GM06990 (cell line): ENCODE measurements around the gene PKDREJ.

ENCODE experiments used
- DNase-seq: peaks from one replicate; pipeline ENCODE4 v3.0.0-alpha.2; 2011; ENCODE audit not compliant: insufficient read length; ENCODE audit errors: extremely low read depth
- H3K27me3 ChIP-seq: replicated peaks from 2 replicates; pipeline ENCODE4 v1.6.0; 2011; ENCODE audit warnings: low read length; ENCODE audit not compliant: control insufficient read depth, insufficient read depth
- H3K36me3 ChIP-seq: 2 replicates; pipeline ENCODE4 v1.5.1; 2011; ENCODE audit warnings: low read length; ENCODE audit not compliant: control insufficient read depth, insufficient read depth
- H3K4me3 ChIP-seq: replicated peaks from 2 replicates; pipeline ENCODE4 v1.5.1; 2011; ENCODE audit warnings: low read depth, mild to moderate bottlenecking, control low read depth, low read length
- TF ChIP-seq, protein P1 (sequence below): IDR thresholded peaks from 2 replicates; pipeline ENCODE4 v1.5.1; 2011; ENCODE audit warnings: low read length, control low read depth, mild to moderate bottlenecking, inconsistent platforms; ENCODE audit not compliant: insufficient read depth, poor library complexity, severe bottlenecking

PKDREJ gene

DNA sequence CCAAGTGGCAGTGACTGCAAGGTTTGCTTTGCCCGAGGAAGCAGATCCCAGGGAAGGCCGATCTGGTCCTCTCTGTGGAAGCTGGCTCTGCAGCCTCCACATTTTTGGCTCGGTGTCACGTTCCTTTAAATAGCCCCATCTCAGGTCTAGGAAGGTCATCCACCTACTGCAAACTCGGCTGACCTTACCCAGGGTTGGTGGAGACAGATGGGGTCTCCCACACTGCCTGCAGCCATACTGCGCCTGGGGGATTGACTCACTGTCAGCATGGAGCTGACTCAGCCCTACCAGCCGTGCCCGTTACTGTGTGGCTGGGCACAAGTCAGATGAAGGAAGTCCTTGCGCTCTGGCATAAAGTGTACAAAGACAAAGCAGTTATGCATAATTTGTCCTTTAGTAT is 29.9 kb downstream of the PKDREJ start:
- no peak overlapping the region for H3K4me3 ChIP-seq
- H3K27me3 ChIP-seq = no peaks in the 10 kb centered on the region
- TF ChIP-seq, protein P1, sequence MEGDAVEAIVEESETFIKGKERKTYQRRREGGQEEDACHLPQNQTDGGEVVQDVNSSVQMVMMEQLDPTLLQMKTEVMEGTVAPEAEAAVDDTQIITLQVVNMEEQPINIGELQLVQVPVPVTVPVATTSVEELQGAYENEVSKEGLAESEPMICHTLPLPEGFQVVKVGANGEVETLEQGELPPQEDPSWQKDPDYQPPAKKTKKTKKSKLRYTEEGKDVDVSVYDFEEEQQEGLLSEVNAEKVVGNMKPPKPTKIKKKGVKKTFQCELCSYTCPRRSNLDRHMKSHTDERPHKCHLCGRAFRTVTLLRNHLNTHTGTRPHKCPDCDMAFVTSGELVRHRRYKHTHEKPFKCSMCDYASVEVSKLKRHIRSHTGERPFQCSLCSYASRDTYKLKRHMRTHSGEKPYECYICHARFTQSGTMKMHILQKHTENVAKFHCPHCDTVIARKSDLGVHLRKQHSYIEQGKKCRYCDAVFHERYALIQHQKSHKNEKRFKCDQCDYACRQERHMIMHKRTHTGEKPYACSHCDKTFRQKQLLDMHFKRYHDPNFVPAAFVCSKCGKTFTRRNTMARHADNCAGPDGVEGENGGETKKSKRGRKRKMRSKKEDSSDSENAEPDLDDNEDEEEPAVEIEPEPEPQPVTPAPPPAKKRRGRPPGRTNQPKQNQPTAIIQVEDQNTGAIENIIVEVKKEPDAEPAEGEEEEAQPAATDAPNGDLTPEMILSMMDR = no peak
- no peak for DNase-seq
- peaks cover 3% of the 10 kb centered on the region; the same call in 1 of the 2 replicates for H3K36me3 ChIP-seq

- peaks cover 4% of the 10 kb centered on the region for H3K36me3 ChIP-seq
- no peaks in the 10 kb centered on the region for H3K27me3 ChIP-seq
- TF ChIP-seq, protein P1 = no peak
- no peak overlapping the region for H3K4me3 ChIP-seq
- no peak for DNase-seq
Measured at GRCh38 chr22:46230262-46230901, 32.8 kb downstream of the PKDREJ start.

DNA sequence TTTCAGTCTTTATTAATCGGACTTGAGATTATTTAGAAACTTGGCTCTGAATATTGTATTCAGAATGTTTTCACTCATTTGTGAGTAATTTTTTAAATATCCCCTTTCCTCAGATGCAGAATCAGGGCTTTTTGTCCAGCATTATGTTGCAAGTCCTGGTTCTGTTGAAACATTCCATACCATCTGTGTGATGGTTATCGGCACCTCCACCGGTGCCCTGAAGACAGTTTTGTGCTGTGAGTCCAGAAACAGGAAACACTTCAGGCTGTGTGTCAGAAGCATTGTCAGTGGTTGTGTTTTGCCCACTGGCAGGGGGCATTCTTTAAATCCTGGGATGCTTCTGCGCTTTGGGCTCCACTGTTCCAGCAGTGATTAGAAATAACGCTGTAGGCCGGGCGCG is 33.4 kb downstream of the PKDREJ start:
- Histone ChIP-seq H3K36me3 (peaks cover 2% of the 10 kb centered on the region; the same call in 1 of the 2 replicates), H3K27me3 (no peaks in the 10 kb centered on the region), H3K4me3 (no peak overlapping the region)
- DNase-seq = no peak
- TF ChIP-seq, protein P1 = no peak

- TF ChIP-seq, protein P1 = no peak
- DNase-seq = no peak
- Histone ChIP-seq H3K36me3 (peaks cover 2% of the 10 kb centered on the region; the same call in 1 of the 2 replicates), H3K4me3 (no peak overlapping the region), H3K27me3 (no peaks in the 10 kb centered on the region)
Measured at GRCh38 chr22:46226577-46226976, 36.6 kb downstream of the PKDREJ start.

DNA sequence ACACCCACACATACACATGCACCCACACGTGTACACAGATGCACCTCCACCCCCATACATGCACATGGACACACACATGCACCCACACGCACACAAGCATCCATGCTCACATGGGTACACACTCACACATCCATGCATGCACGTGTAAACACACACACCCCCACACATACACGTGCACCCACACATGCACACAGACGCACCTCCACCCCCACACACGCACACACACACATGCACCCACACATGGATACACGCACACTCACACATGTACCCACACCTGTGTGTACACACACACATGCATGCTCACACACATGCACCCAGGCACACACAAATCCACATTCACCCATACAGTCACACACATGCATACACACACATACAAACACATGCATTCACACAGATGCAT is 37.5 kb downstream of the PKDREJ start:
- peaks cover 2% of the 10 kb centered on the region; the same call in 1 of the 2 replicates for H3K36me3 ChIP-seq
- TF ChIP-seq, protein P1 = no peak
- no peak for DNase-seq
- H3K27me3 ChIP-seq = no peaks in the 10 kb centered on the region
- H3K4me3 ChIP-seq = no peak overlapping the region
